SK-MEL-5 (cell line): ENCODE results near the gene KRTAP4-1. TPM values are rescaled to one million over a fixed set of nuclear protein-coding genes. Genes with fewer than 3 reads are reported as not detected.
"Not testable (repeated sequence)": the region's sequence is repeated elsewhere in the genome, so short reads cannot be mapped to it uniquely, and the experiment has no call there.

Experiments used
- DNase-seq: peaks from one replicate; pipeline ENCODE4 v3.0.0-alpha.2; 2016; ENCODE audit warnings: low read depth, low spot score
- in situ Hi-C: cut with HindIII; loops from 2 replicates; pipeline ENCODE4 v1.10.0; 2016; ENCODE audit warnings: low sequenced_read_pairs, high pct_unique_total_duplicates, low pct_unique_long_range_greater_than_20kb
- total RNA-seq: library from RNA; depleted of rRNA; stranded (reverse); fragments of >200 nt; shearing (Covaris generic); gene quantifications from 2 replicates; pipeline ENCODE4 v1.2.3, GENCODE V29; 2014

Gene KRTAP4-1
- total RNA-seq, 1 experiment from 2014 or later: not detected

DNA sequence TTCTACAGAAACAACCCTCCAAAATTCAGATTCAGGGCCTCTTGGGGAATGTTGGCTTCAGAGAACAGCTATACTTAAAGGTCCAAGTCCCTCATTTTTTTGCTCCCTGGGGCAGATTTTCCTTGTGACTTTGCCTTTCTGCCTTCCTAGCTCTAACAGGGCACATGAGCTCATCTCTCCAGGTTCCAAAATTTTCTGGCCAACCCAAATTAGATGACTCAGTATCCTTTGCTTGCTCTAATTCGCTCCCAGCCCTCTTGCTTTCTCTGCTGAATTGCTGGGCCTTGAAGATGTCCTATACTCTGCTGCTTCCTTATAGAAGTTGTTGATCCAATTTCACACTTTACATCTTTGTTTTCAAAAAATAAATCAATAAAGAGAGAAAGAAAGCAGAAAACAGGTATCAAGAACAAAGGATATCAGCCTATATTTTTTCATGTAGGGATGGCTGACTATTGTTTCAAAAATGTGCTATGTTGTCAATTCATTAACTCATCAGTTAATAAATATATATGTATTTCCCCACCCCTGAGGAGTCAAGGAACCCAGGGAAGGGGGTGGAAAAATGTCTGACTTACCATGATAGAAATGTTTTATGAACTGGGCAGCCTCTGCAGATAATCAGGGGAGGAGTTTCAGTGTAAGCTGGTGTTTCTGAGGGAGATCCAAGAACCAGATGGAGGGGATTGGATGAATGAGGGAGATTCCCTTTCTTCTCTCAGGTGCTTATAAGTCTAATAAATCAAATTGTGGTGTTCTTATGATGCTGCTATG, 5.7 kb downstream of the KRTAP4-1 start:
- no peak for DNase-seq
- in situ Hi-C loops: no loop called here

DNA sequence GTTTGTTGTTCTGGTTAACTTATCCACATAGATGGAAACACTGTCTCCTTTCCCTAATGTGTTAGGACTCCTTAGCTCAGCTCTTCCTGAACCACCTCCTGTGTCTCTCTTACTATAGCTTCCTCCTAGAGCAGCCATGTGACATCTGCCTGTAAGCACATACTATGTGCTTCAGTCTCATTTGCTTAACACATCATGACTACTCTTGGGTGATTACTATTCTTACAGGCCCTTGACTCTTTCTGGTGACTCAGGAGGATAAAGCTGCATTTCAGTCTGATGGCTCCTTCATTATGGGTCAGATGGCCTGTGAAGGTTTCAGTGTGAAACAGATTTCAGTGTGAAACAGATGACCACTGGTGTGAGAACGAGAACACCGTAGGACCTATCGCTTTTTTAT, 6.4 kb downstream of the KRTAP4-1 start:
- no peak for DNase-seq

DNA sequence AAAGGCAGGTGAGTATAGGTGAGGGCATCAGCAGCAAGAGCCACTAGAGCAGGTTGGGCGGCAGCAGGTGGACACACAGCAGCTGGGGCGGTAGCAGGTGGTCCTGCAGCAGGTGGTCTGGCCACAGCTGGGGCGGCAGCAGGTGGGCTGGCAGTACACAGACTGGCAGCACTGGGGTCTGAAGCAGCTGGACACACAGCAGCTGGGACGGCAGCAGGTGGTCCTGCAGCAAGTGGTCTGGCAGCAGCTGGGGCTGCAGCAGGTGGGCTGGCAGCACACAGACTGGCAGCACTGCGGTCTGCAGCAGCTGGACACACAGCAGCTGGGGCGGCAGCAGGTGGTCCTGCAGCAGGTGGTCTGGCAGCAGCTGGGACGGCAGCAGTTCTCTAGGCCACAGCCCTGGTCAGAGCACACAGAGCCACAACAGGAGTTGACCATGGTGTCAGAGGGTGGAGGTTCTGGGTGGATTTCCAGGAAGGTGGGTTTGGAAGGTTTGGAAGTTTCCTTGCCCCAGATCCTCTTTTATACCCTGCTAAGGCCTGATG, 6.9 kb downstream of the KRTAP4-1 start, which contains the start of gene KRTAP4-2:
Gene KRTAP4-2, minus strand, starts transcription at position 495 of the 545 bp plus-strand sequence. Its CDS starts 57 bp downstream, at position 438.
- in situ Hi-C loops: no loop called here
- no peak for DNase-seq

More for the DNA sequence above, 6.4 kb downstream of the KRTAP4-1 start:
- in situ Hi-C loops: no loop called here

DNA sequence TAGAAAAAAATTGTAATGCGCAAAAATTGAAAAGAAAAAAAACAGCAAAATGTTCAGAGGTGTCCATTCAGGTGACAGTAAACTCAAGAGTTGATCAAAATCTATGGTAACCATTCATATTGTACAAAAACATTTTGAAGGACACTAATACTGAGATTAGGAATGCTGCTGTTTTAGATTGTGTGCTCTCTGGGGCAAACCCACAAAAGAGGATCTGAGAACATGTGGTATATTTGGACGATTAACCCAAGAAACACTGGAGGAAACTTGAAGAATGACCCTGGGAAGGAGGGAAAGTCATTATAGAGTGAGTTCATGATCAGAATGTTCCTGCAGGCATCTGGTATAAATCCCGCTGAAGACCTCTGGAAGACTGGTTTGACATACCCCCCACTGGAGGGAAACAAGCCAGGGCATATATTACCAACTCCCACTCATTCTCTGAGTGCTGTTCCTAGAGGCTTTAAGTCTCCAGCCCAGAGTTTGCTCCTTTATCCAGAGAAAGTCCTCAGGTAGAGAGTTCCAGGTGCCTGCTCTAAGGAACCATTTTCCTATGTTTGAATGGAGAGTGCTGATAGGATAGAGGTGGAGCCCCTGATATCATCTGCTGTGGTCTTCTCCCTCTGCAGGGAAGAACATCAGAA, 7.8 kb downstream of the KRTAP4-1 start:
- in situ Hi-C loops: no loop called here
- DNase-seq: no peak

DNA sequence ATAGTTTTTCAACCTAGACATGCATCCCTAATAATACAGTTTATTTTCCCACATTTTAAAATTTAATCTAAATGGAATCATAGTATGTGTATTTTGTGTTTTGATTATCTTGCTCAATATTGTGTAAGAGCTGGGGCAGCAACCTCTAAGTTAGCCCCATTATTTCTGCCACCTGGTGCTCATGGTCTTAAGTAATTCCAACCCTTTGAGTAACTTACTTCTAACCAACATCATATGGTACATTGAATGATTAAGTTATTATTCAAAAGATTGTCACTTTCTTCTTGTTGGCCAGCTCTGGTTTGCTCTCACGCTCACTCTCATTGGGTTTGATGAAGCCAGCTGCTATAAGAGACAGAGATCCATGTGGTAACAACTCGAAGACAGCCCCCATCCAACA, 12.8 kb downstream of the KRTAP4-1 start:
- no peak for DNase-seq
- in situ Hi-C loops: no loop called here

DNA sequence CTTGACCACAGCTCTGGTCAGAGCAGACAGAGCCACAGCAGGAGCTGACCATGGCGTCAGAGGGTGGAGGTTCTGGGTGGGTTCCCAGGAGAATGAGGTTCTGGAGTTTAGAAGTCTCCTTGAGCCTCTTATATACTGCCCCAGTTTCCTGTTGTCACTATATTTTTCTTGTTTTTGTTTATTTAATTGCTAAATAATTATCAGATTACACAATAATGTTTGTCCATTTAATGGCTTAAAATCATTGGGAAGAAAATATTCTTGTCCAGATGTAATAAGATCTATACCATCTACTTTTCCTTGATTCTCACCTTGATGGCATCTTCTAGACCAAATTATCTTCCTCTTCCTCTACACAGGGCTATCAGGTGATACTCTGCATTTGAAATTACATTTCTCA, 16.6 kb downstream of the KRTAP4-1 start, which contains the start of gene KRTAP4-3:
Gene KRTAP4-3, minus strand, starts transcription at position 101 of the 400 bp plus-strand sequence. Its CDS starts 49 bp downstream, at position 52.
- in situ Hi-C loops: no loop called here
- DNase-seq: no peak

DNA sequence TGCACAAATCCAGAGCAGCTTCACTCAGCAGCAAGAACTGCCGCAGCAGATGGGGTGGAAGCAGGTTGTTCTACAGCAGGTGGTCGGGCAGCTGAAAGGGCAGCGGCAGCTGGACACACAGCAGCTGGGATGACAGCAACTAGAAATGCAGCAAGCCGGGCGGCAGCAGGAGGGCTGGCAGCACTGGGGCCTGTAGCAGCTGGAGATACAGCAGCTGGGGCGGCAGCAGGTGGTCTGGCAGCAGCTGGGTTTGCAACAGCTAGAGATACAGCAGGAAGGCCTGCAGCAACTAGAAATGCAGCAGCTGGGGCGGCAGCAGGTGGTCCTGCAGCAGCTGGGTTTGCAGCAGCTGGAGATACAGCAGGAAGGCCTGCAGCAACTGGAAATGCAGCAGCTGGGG, 17.1 kb downstream of the KRTAP4-1 start:
- in situ Hi-C loops: no loop called here

DNA sequence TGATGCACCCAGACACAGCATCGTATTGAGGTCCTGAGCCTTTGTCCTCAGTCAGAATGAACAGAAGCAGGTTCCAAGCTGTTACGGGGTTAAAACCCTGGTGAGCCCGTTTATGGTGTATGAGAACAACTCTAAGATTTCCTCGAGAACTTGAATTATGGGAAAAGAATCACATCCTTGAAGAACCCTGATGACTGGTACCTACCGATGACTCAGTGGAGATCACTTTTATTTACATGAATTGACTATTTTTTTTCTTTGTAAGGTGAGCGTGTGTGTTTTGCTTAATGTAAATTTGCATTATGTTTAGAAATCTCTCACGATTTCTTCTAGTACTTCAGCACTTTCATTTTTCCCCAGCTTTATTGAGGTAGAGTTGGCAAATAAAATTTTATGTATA, 20.9 kb downstream of the KRTAP4-1 start:
- no peak for DNase-seq
- in situ Hi-C loops: no loop called here

More for the DNA sequence above, 17.1 kb downstream of the KRTAP4-1 start:
- DNase-seq: no peak

DNA sequence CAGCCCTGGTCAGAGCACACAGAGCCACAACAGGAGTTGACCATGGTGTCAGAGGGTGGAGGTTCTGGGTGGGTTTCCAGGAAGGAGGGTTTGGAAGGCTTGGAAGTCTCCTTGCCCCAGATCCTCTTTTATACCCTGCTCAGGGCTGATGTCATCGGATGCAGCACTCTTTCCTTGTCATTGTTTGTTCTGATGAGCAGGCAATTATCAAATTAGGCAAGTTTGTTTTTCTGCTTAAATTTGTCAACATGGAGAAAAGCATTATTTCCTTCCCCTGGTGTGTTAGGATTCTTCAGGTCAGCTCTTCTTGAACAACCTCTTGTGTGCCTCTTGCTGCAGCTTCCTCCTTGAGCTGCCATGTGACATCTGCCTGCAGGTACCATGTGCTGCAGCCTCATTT, 24.1 kb downstream of the KRTAP4-1 start, which contains the start of gene KRTAP4-4:
Gene KRTAP4-4, minus strand, starts transcription at position 101 of the 400 bp plus-strand sequence. Its CDS starts 57 bp downstream, at position 44.
- in situ Hi-C loops: no loop called here
- no peak for DNase-seq

DNA sequence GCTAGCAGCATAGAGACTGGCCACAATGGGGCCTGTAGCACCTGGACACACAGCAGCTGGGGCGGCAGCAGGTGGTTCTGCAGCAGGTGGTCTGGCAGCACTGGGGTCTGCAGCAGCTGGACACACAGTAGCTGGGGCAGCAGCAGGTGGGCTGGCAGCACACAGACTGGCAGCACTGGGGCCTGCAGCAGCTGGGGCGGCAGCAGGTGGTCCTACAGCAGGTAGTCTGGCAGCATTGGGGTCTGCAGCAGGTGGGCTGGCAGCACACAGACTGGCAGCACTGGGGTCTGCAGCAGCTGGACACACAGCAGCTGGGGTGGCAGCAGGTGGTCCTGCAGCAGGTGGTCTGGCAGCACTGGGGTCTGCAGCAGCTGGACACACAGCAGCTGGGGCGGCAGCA, 24.5 kb downstream of the KRTAP4-1 start:
- DNase-seq, in situ Hi-C loops: not testable (repeated sequence)

DNA sequence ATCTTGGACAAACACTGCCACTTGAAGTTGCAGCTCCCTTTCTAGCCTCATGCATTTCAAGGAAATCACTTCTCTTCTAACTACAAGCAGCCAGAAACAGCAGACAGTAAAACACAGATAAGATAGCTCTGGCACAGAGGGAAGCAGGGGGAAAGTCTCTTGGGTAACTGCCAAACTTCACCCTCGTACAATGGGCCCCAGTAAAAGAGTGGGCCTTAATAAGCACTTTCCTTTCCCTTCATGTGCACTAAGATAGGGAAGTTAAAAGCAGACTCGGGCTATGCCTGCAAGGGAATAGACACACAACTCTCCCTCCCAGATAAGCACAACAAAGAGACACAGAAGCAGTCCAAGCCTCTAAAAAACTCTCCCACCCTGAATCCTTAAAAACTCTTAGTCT, 30.9 kb downstream of the KRTAP4-1 start:
- in situ Hi-C loops: no loop called here
- no peak for DNase-seq

DNA sequence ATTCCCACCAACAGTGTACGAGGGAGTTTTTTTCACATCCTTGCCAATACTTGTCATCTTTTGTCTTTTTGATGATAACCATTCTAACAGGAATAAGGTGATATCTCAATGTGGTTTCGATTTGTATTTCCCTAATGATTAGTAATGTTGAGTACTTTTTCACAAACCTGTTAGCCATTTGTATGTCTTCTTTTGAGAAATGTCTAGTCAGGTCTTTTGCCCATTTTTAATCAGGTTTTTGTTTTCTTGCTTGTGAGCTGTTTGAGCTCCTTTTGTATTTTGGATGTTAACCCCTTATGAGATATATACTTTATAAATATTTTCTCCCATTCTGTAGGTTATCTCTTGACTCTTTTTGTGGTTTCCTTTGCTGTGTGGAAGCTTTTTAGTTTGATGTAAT, 33.2 kb downstream of the KRTAP4-1 start:
- in situ Hi-C loops: no loop called here
- DNase-seq: no peak

DNA sequence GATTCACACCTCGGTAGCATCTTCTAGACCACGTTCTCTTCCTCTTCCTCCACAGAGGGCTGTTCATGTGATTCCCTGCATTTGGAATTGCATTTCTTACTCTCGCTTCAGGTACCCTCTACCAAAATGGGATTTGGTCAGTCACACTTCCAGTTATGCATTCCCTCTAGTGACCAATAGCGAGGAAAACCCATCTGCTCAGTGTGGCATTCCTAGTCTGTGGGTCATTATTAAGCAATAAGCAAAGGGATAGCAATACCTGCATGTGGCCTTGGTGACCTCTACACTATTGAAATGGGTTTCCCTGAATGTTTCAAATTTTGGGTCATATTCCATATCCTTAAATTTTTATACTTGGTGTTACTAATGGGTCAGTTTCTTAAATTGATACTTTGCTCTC, 34.7 kb downstream of the KRTAP4-1 start:
- in situ Hi-C loops: no loop called here
- no peak for DNase-seq

DNA sequence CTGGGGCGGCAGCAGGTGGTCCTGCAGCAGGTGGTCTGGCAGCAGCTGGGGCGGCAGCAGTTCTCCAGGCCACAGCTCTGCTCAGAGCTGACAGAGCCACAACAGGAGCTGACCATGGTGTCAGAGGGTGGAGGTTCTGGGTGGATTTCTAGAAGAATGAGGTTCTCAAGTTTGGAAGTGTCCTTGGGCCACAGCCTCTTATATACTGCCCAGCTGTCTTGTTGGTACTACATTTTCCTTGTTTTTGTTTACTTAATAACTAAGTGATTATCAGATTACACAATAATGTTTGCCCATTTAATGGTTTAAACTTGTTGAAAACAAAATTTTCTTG, 35.1 kb downstream of the KRTAP4-1 start, which contains the start of gene KRTAP4-5:
Gene KRTAP4-5, minus strand, starts transcription at position 174 of the 334 bp plus-strand sequence. Its CDS starts 58 bp downstream, at position 116.
- in situ Hi-C loops: no loop called here

DNA sequence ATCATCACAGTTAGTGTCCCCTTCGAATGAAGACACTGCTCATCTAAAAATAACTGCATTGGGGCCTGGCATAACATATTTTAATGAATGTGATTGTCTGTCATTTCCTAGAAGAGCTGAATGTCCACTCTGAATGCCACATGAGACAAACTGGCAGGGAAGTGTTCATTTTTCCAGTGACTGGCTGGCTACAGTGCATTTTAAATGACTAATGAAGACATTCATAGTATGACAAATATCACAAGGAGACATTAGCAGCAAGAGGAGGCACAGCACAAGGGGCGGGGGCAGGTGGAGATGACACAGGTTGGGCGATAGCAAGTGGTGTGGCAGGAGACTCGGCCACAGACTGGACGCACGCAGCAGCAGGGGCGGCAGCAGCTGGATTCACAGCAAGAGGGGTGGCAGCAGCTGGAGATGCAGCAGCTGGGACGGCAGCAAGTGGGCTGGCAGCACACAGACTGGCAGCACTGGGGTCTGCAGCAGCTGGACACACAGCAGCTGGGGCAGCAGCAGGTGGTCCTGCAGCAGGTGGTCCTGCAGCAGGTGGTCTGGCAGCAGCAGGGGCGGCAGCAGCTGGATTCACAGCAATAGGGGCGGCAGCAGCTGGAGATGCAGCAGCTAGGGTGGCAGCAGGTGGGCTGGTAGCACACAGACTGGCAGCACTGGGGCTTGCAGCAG, 35.6 kb downstream of the KRTAP4-1 start:
- DNase-seq, in situ Hi-C loops: not testable (repeated sequence)

More for the DNA sequence above, 35.1 kb downstream of the KRTAP4-1 start, which contains the start of gene KRTAP4-5:
- no peak for DNase-seq

DNA sequence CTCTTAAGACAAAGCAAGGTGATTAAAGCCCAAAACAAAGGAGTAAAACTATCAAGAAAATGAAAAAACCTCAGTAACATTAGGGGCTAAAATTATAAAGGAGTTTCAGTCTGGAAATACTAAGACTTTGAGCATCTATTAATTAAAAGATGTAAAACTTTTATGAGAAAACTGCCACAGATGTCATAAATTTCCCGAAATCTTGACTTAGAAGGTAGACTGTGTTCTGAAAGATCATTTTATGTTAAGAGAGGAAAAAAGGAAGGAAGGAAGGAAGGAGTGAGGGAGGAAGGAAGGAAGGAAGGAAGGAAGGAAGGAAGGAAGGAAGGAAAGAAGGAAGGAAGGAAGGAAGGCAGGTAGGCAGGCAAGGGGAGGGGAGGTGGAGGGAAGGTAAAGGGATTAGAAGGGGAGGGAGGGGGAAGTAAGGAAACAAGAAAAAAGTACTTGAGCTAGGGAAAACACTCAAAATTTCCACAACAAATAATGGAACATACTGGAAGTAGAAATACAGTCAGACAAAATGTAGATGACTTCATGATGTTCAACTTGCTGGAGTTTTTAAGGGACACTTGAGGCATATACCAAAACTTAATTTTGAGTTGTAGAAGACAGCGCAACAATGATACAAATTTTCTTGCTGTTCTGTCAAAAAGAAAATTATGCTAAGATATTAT, 37.0 kb downstream of the KRTAP4-1 start:
- in situ Hi-C loops: no loop called here
- no peak for DNase-seq

DNA sequence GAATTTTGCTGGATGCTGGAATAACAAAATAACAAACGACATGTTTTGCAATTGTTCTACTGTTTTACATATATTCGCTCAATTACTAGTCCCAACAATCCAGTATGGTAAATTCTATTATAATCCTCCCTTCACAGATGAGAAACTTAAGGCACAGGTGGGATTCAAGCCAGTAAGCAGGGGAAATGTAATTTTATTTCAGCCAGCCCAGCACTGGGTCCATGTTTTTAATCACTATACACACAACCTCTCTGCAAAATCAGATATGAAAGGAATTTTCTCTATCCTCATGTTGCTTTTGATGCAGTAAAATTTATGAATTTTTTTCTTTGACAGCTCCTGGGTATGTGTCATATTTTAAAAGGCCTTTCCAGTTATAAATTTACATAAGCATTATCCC, 39.5 kb downstream of the KRTAP4-1 start:
- in situ Hi-C loops: no loop called here
- no peak for DNase-seq
